ENCODE results near the gene SLC6A8.

SLC6A8 gene

DNA sequence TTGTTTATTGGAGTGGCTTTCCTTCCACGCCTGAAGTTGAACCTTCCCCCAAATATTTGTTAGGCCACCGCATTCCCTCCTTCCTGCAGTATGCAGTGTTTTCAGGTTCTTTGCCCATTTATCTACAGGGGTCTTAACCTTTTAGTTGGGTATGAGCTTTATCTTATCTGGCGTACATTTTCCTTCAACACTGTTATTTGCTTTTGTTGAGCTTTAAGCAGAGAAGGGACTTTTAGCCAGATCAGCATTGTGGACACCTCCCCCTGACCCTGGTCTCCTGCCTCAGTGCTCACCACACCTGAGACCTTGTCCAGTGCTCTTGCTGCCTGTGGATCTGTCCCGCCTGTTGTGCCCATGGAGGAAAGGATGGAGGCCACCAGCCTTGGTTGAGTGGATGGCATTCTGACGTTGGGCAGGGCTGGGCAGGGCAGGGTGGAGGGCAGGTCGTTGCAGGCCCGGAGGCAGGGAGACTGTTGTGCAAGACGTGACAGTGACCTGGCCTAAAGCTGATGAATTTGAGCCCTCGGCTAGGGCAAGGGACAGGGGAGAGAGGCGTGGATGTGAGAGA, 41.7 kb upstream of the SLC6A8 start:
- TF ChIP-seq, protein P1, sequence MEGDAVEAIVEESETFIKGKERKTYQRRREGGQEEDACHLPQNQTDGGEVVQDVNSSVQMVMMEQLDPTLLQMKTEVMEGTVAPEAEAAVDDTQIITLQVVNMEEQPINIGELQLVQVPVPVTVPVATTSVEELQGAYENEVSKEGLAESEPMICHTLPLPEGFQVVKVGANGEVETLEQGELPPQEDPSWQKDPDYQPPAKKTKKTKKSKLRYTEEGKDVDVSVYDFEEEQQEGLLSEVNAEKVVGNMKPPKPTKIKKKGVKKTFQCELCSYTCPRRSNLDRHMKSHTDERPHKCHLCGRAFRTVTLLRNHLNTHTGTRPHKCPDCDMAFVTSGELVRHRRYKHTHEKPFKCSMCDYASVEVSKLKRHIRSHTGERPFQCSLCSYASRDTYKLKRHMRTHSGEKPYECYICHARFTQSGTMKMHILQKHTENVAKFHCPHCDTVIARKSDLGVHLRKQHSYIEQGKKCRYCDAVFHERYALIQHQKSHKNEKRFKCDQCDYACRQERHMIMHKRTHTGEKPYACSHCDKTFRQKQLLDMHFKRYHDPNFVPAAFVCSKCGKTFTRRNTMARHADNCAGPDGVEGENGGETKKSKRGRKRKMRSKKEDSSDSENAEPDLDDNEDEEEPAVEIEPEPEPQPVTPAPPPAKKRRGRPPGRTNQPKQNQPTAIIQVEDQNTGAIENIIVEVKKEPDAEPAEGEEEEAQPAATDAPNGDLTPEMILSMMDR (conservative IDR thresholded peaks at IDR 0.05) = no peak
- no peak overlapping the region for H3K27ac ChIP-seq

- TF ChIP-seq, protein P1 (conservative IDR thresholded peaks at IDR 0.05) = no peak
- no peak within 1 kb of the TSS; the same call in 1 of the 2 replicates for H3K27ac ChIP-seq
Measured at GRCh38 chrX:153646620-153647373, 40.9 kb upstream of the SLC6A8 start, which contains the start of gene DUSP9. Gene DUSP9 (plus strand): TSS chrX:153647203. CDS start chrX:153647954, 751 bp downstream.

DNA sequence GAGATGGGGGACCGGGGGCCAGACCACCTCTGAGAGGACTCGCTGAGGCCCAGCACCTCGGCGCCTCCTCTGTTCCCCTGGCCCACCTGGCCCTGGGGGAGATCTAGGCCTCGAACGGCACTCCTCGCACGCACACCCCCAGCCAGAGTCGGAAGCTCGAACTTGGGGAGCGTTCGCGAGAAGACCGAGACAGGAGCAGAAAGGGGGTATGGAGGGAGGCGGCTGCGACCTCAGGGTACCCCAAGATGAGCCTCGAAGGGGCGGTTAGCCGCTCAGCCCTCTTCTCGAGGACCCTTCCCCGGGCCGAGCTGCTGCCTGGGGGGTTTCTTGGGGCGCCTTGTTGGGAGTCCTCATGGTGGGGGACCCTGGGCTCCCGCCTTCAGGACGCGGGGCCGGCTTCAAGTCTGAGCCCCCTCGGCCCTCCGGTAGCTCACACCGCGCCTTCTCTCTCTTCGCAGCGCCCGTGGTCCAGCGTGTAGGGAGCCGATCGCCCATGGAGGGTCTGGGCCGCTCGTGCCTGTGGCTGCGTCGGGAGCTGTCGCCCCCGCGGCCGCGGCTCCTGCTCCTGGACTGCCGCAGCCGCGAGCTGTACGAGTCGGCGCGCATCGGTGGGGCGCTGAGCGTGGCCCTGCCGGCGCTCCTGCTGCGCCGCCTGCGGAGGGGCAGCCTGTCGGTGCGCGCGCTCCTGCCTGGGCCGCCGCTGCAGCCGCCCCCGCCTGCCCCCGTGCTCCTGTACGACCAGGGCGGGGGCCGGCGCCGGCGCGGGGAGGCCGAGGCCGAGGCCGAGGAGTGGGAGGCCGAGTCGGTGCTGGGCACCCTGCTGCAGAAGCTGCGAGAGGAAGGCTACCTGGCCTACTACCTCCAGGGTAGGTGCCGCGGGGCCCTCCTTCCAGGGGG, 40.0 kb upstream of the SLC6A8 start:
- H3K27ac ChIP-seq = no peak overlapping the region; the same call in 1 of the 2 replicates
- TF ChIP-seq, protein P1 (conservative IDR thresholded peaks at IDR 0.05) = no peak

GRCh38 chrX:153648358-153649177, 39.2 kb upstream of the SLC6A8 start:
- H3K27ac ChIP-seq = no peak overlapping the region
- TF ChIP-seq, protein P1 (conservative IDR thresholded peaks at IDR 0.05) = no peak

DNA sequence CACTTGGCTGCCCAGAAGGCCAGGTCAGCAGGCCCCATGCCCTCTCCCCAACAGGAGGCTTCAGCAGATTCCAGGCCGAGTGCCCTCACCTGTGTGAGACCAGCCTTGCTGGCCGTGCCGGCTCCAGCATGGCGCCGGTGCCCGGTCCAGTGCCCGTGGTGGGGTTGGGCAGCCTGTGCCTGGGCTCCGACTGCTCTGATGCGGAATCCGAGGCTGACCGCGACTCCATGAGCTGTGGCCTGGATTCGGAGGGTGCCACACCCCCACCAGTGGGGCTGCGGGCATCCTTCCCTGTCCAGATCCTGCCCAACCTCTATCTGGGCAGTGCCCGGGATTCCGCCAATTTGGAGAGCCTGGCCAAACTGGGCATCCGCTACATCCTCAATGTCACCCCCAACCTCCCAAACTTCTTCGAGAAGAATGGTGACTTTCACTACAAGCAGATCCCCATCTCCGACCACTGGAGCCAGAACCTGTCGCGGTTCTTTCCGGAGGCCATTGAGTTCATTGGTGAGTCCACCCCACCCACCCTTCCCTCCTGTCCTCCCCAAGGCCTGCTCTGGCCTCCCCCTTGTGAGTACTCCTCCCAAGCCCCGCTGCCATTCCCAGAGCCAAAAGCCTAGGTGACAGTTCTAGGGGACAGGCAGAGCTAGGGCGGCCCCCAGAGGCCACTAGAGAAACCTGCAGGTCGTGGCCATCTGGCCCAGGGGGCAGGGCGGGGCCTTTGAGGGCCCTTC, 38.4 kb upstream of the SLC6A8 start:
- H3K27ac ChIP-seq = no peak overlapping the region
- TF ChIP-seq, protein P1 (conservative IDR thresholded peaks at IDR 0.05) = peak; percentile 19

DNA sequence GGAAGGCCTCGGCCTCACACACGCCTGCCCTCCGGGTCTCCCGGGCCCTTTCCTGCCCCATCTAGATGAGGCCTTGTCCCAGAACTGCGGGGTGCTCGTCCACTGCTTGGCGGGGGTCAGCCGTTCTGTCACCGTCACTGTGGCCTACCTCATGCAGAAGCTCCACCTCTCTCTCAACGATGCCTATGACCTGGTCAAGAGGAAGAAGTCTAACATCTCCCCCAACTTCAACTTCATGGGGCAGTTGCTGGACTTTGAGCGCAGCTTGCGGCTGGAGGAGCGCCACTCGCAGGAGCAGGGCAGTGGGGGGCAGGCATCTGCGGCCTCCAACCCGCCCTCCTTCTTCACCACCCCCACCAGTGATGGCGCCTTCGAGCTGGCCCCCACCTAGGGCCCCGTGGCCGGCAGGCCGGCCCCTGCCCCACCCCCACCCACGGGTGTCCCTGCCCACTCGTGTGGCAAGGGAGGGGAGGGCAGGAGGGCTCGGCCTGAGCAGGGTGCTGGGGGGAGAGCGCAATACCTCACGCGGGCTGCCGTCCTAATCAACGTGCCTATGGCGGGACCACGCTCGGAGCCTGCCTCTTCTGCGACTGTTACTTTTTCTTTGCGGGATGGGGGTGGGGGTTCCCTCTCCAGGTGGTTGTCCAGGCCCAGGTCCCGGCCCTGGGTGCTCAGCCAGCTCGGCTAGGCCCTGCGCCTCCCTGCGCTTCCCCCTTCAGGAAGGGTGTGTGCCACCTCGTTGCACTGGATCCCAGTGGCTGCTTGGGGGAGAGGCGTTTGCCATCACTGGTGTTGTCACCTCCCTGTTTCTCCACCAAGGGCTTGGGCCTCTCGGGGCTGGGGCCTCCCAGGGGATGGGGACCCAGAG, 37.6 kb upstream of the SLC6A8 start:
- H3K27ac ChIP-seq = no peak overlapping the region
- TF ChIP-seq, protein P1 (conservative IDR thresholded peaks at IDR 0.05) = no peak

Data from VCaP (cell line).